HT1080 (cell line): ENCODE data around the gene ADCY9. TPM values are rescaled to one million over a fixed set of nuclear protein-coding genes. Genes with fewer than 3 reads are reported as not detected.
A peak's percentile ranks its signal among the peaks of the same experiment; 100 is the strongest.
"Not testable (repeated sequence)": the region's sequence is repeated elsewhere in the genome, so short reads cannot be mapped to it uniquely, and the experiment has no call there.

Experiments
- DNase-seq: peaks from one replicate; pipeline ENCODE4 v3.0.0-alpha.2; 2015; ENCODE audit warnings: low read depth
- total RNA-seq: library from RNA; depleted of rRNA; stranded (reverse); fragments of >200 nt; shearing (Covaris generic); gene quantifications from 2 replicates; pipeline ENCODE4 v1.2.3, GENCODE V29; 2014

ADCY9 gene
- total RNA-seq, 1 experiment from 2014 or later, result 8.7 TPM

DNA sequence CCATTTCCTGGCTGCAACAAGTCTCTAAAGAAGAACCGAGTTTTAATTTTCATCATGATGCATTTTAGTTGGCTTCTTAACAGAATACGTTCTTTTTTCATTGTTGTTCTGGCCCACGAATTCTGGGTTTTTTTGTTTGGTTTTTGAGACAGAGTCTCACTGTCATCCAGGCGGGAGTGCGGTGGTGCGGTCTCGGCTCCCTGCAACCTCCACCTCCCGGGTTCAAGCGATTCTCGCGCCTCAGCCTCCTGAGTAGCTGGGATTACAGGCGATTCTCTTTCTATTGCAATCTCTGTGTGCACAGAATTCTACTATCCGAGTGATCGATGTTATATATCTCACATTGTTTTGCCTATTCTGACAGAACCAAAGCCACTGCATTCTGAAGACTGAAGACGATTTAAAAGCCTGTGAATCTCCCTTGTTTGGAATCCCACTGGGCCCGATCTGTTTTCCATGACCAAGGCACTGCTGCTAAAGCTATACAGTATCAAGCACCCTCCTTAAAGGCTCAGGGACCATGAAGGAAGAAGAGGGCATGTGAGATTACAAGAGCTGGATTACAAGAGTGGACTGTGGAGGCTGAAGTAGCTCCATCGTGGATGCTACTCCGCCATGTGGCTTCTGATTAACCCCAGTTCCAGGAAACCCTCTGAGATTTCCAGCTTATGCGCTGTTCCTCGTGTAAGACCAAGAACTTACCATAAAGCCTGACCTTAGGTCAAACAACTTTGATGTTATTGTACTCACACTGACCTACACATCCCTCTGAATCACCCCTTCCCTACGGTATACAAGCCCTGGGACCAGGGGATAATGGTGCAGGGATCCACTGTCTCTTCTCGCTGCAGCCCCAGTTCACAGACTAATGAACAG is 44.3 kb downstream of the ADCY9 start:
- DNase-seq, result no peak

GRCh38 chr16:4070936-4071335 is 45.3 kb downstream of the ADCY9 start:
- DNase-seq, result no peak

GRCh38 chr16:4067262-4068001 is 48.8 kb downstream of the ADCY9 start:
- DNase-seq, result no peak

DNA sequence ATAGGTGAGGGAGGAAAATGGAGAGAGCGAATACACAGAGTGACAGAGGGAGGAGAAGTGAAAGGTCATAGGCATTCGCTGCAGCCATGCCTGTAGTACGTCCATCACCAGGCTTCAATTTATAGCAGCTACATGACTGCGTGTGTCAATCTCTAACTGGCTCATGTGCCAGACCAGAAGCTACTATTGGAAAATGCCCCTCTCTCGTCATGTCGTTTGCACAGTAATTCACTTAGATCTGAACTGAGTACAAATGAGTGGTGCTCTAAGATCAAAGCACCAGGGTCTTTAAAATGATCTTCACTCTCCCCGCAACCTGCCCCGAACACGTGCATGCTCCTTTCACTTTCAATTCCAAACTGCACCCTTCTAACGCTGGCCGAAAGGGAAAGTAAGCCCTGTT is 51.3 kb downstream of the ADCY9 start:
- DNase-seq, result no peak

GRCh38 chr16:4062212-4062802 is 53.9 kb downstream of the ADCY9 start:
- no peak for DNase-seq

DNA sequence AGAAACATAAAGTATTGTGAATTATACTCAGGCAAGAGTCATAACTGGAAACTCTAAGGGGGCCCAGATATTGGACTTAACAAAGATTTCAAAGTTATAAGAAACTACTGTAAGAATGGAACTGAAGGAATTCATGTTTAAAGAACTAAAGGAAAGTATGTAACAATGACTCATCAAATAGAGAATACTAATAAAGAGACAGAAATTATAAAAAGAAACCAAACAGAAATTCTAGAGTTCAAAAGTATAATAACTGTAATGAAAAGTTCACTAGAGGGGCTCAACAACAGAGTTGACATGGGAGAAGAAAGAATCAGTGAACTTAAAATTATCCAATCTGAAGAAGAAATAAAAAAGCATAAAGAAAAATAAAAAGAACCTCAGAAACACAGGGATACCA is 55.4 kb downstream of the ADCY9 start:
- DNase-seq, result no peak

- DNase-seq, result no peak
Measured at GRCh38 chr16:4060009-4060408, 56.2 kb downstream of the ADCY9 start.

- DNase-seq, result peak; percentile 16
Measured at GRCh38 chr16:4058386-4058785, 57.9 kb downstream of the ADCY9 start.

DNA sequence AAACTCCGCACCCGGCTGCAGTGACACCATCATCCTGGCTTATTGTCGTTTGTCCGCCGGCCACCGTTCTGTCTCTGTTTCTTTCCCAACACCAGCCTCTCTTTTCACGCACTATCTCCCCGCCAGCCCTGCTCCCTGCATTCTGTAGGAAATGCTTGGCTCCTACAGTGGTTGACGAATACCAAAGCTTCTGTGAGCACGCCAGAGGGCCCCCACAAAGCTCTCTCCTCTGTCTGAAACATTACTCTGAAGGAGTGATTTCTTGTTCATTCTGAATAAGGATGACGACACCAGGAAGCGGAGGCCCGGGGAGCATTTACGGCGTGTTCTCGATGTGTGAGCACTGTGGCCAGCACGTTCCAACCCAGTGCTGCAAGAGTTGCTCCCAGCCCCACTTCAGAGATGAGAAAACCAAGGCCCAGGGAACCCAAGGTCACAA is 58.8 kb downstream of the ADCY9 start:
- no peak for DNase-seq

DNA sequence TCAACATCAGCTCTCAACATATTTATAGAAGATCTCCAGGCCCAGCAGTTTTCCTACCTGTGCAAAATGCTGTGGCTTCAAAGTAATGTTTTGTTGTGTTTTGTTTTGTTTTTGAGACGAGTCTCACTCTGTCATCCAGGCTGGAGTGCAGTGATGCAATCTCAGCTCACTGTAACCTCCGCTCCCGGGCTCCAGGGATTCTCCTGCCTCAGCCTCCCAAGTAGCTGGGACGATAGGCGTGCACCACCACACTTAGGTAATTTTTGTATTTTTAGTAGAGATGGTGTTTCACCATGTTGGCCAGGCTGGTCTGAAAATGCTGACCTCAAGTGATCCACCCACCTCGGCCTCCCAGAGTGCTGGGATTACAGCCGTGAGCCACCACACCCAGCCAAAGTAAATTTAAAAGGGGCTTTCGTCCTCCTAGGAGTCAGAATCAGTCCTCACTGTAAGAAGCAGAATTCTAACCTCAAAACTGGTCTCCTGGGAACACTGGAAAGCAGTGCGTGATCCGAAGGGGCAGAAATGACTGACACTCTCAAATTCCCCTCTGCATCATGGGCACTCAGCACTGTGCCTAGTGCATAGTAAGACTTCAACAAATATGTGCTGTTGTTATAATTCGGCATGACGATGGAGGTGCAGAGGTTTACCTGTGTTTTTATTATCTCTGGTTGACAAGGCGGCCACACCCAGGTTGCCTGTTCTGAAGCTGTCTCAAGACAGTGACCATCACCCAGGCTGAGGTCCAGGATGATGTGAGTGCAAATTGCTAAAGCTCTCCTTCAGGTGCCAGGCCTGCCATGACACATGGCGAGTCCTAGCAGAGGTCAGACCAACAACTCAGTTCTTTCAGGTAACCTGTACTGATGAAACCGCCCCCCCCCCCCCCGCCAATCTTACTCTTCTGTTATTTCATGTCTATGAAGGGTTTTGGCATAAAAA is 59.8 kb downstream of the ADCY9 start:
- DNase-seq, result no peak

- DNase-seq, result no peak
Measured at GRCh38 chr16:4055748-4056147, 60.5 kb downstream of the ADCY9 start.

GRCh38 chr16:4053301-4053845 is 62.9 kb downstream of the ADCY9 start:
- DNase-seq, result no peak

DNA sequence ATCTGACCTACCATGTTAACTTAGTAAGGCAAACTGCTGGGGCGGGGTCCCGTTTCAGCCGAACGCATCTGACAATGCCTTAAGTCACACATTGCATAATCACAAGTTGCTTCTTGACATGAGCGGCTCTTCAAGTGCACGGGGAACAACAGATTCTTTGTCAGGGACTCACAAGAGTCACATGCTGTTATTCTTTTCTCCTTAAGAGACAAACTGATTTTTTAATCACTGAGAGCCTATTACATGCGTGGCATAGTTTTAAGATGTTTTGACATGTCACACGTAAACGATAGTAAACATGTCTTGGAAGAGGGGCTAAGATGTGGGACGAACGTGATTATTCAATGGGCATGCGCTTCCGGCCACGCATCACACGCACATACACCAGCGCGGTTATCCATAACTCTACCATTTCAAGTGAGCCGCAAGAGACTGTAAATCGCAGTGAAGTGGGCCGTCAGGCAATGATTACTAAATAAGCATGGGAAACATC is 63.4 kb downstream of the ADCY9 start:
- DNase-seq, result no peak

- DNase-seq, result no peak
Measured at GRCh38 chr16:4052096-4052495, 64.1 kb downstream of the ADCY9 start.

- no peak for DNase-seq
Measured at GRCh38 chr16:4051591-4051990, 64.7 kb downstream of the ADCY9 start.

GRCh38 chr16:4049031-4049430 is 67.2 kb downstream of the ADCY9 start:
- DNase-seq, result no peak

GRCh38 chr16:4048481-4048880 is 67.8 kb downstream of the ADCY9 start:
- DNase-seq, result no peak

DNA sequence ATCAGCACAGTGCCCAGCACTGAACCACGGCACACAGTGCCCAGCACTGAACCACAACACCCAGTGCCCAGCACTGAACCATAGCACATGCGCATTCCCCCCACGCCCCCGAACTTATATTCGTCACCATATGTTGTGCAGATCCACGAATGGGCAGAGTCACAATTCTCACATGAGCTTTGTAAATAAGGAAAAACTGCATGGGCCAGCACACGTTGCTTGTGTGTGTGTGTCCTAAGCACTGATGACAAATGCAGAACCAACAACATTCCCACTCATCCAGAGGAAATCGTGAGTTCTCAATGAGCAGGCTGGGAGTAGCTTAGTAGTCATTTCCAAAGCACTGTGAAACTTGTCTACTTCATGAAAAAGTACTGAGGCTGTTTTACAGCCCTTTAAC is 70.0 kb downstream of the ADCY9 start:
- no peak for DNase-seq

GRCh38 chr16:4045561-4045960 is 70.7 kb downstream of the ADCY9 start:
- DNase-seq, result not testable (repeated sequence)

DNA sequence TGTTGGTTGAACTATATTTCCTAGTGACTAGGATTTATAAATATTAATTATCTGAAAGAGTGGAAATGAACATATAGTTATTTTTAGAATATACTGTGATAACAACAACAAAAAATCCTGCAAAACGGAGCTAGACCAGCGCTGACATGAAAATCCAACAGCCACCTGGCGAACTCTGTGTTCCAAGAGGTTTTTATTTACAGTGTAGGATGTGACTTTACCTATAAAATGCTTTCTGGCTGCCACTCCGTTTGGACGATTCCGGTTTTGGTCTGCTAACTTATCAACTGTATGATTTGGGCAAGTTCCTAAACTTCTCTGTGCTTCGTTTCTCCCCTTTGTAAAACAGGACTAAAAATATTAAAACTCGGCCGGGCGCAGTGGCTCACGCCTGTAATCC is 73.7 kb downstream of the ADCY9 start:
- no peak for DNase-seq

DNA sequence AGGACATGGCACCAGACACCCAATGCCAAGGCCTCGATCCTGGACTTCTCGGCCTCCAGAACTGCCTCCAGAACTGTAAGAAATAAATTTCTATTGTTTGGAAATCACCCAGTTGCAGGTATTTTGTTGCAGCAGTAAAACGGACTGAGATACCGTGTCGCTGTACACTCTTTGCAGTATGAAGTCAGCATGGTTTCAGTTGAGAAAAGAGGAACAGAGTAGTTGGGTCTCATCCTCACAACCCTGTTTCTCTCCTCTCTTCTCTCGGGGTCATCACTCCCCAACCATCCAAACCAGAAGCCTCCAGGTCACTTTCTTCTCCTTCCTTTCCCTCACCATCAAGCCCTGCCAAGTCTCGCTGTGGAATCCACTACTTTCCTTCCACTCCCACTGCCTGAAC is 77.8 kb downstream of the ADCY9 start:
- no peak for DNase-seq
